Myometrial cell (primary cell): ENCODE results near the gene CYTIP. TPM values are rescaled to one million over a fixed set of nuclear protein-coding genes. Genes with fewer than 3 reads are reported as not detected.

Source experiments
- total RNA-seq: library from RNA; depleted of rRNA; stranded (reverse); fragments of >200 nt; gene quantifications from 2 replicates; pipeline ENCODE4 v1.2.3, GENCODE V29; 2015

The CYTIP gene
- not detected in 2 replicates for total RNA-seq

GRCh38 chr2:157443795-157444640 is at the start of gene CYTIP:
CYTIP (minus strand) TSS chr2:157444089; CDS start chr2:157444020, 69 bp downstream.

Other genes starting within 250 kb of the CYTIP start
- gene GALNT5, start 186.4 kb downstream of the CYTIP start, total RNA-seq = 2.9 and 4.3 TPM in 2 replicates
- gene ERMN, start 118.3 kb downstream of the CYTIP start, total RNA-seq = not detected in 2 replicates
- gene ACVR1C, start 184.8 kb upstream of the CYTIP start, total RNA-seq = not detected in 2 replicates